RWPE1 (cell line): Measurements from ENCODE around the gene PCDHGB3.
"Not testable (repeated sequence)": the region's sequence is repeated elsewhere in the genome, so short reads cannot be mapped to it uniquely, and the experiment has no call there.

Source experiments
- CTCF ChIA-PET: fragments of 350-600 bp; sonication (Branson Sonifier 250); formaldehyde crosslinking; extraction: SDS; loops from one replicate; lab custom pipeline; 2021; lab: Yijun Ruan, JAX
- POLR2A ChIA-PET: fragments of 400-600 bp; formaldehyde crosslinking; extraction: SDS; loops from one replicate; lab custom pipeline; 2020; ENCODE audit warnings: antibody characterized with exemption; ENCODE audit not compliant: low non-redundant PET; lab: Yijun Ruan, JAX
- DNase-seq: peaks from one replicate; pipeline ENCODE4 v3.0.0; 2012; ENCODE audit warnings: low spot score
- H3K27ac ChIP-seq: fragments of 450-650 bp; 2 replicates; pipeline ENCODE4 v1.5.1; 2017
- CTCF ChIP-seq: fragments of 450-650 bp; conservative IDR thresholded peaks from 2 replicates; pipeline ENCODE4 v1.5.1; 2017; ENCODE audit warnings: low read depth, mild to moderate bottlenecking

Gene PCDHGB3

DNA sequence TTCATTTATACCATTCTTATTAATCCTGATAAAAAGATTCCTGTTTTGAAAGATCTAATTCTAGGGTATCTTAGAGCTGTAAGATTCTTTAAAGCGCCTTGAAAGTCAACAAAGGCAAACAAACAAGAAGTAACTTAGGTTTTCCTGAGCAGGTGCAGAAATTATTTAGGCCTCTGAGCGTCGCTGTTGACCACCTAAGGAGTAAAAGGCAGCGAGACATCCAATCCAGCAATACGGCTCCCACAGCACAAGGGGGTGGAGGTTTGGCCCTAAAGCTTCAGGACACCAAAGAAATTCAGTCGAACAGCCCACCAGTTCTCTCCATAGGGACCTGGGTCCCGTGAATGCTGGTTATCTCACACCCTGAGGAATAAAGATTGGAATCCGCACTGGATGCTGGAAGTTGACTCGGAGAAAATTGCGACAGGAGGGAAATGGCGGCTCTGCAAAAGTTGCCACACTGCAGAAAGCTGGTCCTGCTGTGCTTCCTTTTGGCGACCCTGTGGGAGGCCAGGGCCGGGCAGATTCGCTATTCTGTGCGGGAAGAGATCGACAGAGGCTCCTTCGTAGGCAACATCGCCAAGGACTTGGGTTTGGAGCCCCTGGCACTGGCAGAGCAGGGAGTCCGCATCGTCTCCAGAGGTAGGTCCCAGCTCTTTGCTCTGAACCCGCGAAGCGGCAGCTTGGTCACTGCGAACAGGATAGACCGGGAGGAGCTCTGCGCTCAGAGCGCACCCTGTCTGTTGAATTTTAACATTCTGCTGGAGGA, 31.3 kb upstream of the PCDHGB3 start, which contains the start of gene PCDHGA2:
PCDHGA2 (plus strand) TSS at position 223 of the 769 bp plus-strand sequence.
- ChIA-PET POLR2A (no interaction called here), CTCF (interaction anchor here (0.5 to 1.9 kb wide), 14 partner anchors 8 to 635 kb away, joined by 3 to 9 read pairs (median 4); partner anchors contain the start of genes PCDHB11, PCDHB14, PCDHGA1 and PCDHGB1)
- no peak for DNase-seq

DNA sequence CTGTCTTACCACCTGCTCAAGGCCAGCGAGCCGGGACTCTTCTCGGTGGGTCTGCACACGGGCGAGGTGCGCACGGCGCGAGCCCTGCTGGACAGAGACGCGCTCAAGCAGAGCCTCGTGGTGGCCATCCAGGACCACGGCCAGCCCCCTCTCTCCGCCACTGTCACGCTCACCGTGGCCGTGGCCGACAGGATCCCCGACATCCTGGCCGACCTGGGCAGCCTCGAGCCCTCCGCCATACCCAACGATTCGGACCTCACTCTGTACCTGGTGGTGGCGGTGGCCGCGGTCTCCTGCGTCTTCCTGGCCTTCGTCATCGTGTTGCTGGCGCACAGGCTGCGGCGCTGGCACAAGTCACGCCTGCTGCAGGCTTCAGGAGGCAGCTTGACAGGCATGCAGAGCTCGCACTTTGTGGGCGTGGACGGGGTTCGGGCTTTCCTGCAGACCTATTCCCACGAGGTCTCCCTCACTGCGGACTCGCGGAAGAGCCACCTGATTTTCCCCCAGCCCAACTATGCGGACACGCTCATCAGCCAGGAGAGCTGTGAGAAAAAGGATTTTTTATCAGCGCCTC, 29.2 kb upstream of the PCDHGB3 start:
- DNase-seq, CTCF ChIA-PET, H3K27ac ChIP-seq, POLR2A ChIA-PET: not testable (repeated sequence)

More for the DNA sequence above, 31.3 kb upstream of the PCDHGB3 start, which contains the start of gene PCDHGA2:
- peak; percentile 56 for TF ChIP-seq CTCF
- no peak within 1 kb of the TSS for H3K27ac ChIP-seq

DNA sequence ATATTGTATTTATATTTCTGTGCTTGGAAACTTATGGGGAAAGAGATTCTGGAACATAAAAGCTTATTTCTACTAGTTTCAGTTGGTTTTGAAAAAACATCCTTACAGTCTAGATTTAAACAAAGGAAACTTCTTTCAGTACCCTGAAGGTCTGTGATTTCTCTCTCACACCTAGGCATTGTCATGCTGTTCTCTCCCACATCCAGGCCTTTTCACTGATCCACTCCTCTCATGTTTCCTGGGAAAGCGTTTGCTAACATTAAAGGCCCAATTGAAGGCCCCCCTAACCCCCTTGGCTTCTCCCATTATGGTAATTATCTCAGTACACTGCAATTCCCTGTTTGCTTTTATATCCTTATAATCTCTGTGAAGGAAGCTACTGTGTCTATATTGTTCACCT, 27.3 kb upstream of the PCDHGB3 start:
- no peak overlapping the region for H3K27ac ChIP-seq
- no peak for TF ChIP-seq CTCF
- ChIA-PET POLR2A (no interaction called here), CTCF (interaction anchor here (0.6 to 1.6 kb wide), 3 partner anchors 23 to 674 kb away, joined by 3 to 4 read pairs (median 4); partner anchors contain the start of gene PCDHB11)
- no peak for DNase-seq

DNA sequence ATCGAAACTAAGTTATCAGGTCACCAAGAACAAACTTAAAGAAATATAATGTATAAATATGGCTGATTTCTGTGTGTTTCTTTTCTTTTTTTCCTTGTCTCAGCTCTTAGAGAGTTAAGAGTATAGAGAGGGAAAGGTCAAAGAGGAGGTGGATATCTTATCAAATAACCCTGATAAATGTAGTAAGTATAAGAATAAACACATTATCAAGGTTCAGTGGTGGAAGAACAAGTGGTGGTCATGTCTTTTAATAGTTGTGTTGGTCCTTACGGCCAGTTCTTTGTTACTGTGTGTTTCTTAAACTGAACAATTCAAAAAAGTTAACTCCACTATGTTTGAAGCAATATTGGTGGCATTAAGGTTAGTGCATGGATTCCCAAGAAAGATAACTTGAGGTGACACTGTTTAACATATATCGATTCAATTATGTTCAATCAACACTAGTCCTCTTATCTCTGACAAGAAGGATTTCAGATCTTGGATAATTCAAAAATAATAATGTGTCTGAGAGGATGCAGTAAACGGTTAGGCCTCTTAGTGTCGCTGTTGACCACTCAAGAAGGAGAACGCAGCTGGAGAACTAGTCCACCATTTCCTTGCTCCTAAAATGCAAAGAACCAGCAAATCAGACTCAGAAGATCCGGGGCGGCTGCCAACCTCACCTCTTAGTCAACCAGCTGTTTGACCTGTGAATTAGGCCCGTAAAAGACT, 26.6 kb upstream of the PCDHGB3 start, which contains the start of gene PCDHGA3:
PCDHGA3 (plus strand) TSS at position 588 of the 711 bp plus-strand sequence. CDS start 205 bp downstream, outside the sequence.
- no peak for DNase-seq
- no peak within 1 kb of the TSS for H3K27ac ChIP-seq
- ChIA-PET CTCF (interaction anchor here (0.6 to 1.6 kb wide), 6 partner anchors 11 to 191 kb away, joined by 3 to 8 read pairs (median 4); partner anchors contain the start of genes PCDHB11, PCDHGA4 and PCDHGB7), POLR2A (no interaction called here)
- TF ChIP-seq CTCF = peak; percentile 24; the same call in 1 of the 2 replicates

GRCh38 chr5:141343953-141344463, 26.0 kb upstream of the PCDHGB3 start:
- ChIA-PET CTCF (interaction anchor here (0.7 to 1.6 kb wide), 5 partner anchors 11 to 191 kb away, joined by 3 to 8 read pairs (median 4); partner anchors contain the start of genes PCDHGA4 and PCDHGB7), POLR2A (no interaction called here)
- no peak overlapping the region for H3K27ac ChIP-seq
- DNase-seq = no peak
- TF ChIP-seq CTCF = no peak

DNA sequence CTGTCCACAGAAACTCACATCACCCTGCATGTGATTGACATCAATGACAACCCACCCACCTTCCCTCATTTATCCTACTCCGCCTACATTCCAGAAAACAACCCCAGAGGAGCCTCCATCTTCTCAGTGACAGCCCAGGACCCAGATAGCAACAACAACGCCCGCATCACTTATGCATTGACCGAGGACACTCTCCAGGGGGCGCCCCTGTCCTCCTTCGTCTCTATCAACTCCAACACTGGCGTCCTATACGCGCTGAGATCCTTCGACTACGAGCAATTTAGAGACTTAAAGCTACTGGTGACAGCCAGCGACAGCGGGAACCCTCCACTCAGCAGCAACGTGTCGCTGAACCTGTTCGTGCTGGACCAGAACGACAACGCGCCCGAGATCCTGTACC, 24.7 kb upstream of the PCDHGB3 start:
- no peak for TF ChIP-seq CTCF
- DNase-seq = no peak
- CTCF ChIA-PET = no interaction called here
- POLR2A ChIA-PET = no interaction called here
- no peak overlapping the region for H3K27ac ChIP-seq

DNA sequence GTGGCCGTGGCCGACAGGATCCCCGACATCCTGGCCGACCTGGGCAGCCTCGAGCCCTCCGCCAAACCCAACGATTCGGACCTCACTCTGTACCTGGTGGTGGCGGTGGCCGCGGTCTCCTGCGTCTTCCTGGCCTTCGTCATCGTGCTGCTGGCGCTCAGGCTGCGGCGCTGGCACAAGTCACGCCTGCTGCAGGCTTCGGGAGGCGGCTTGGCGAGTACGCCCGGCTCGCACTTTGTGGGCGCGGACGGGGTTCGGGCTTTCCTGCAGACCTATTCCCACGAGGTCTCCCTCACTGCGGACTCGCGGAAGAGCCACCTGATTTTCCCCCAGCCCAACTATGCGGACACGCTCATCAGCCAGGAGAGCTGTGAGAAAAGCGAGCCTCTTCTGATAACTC, 24.0 kb upstream of the PCDHGB3 start:
- H3K27ac ChIP-seq, POLR2A ChIA-PET, DNase-seq: not testable (repeated sequence)
- CTCF ChIA-PET = interaction anchor here (0.6 kb wide), 1 partner anchor 1682 kb away, joined by 3 read pairs; no protein-coding TSS in a partner anchor
